HG03066 (cell line): ENCODE data around the gene CCDC70.
A peak's percentile ranks its signal among the peaks of the same experiment; 100 is the strongest.
"Not testable (repeated sequence)": the region's sequence is repeated elsewhere in the genome, so short reads cannot be mapped to it uniquely, and the experiment has no call there.

Source experiments
- ATAC-seq: cut with Tn5 transposase; IDR thresholded peaks from one replicate; pipeline ENCODE4 v1.9.1; 2021; ENCODE audit warnings: low read depth; ENCODE audit not compliant: unreplicated experiment

CCDC70 gene

DNA sequence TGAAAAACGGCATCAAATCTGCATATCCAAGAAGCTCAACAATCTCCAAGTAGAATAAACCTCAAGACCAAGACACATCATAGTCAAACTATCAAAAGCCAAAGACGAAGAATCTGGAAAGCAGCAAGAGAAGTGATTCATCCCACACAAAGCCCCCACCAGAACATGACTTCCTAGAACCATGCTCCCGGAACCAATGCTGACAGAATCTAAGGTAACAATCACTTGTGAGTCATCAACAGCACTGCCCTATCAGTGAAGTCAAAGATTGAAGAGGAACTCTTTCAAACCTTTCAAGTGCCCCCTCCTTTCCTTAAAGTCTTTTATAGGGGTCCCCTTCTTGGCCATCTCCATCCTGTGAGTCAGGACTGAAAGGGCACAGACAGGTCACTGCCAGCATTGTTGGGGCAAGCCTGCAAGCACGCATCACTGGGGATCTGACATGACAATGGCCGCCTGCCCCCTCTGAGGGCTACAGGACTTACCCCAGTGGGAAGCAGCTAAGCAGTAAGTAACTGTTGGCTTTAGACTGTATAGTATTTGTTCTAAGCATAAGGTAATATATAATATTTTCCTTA lies at the start of gene CCDC70:
Gene CCDC70, plus strand, starts transcription at position 247 of the 578 bp plus-strand sequence. CDS start 3,443 bp downstream, outside the sequence.
- ATAC-seq: no peak

- no peak for ATAC-seq
Observed at GRCh38 chr13:51814071-51814470, 47.7 kb upstream of the CCDC70 start.

DNA sequence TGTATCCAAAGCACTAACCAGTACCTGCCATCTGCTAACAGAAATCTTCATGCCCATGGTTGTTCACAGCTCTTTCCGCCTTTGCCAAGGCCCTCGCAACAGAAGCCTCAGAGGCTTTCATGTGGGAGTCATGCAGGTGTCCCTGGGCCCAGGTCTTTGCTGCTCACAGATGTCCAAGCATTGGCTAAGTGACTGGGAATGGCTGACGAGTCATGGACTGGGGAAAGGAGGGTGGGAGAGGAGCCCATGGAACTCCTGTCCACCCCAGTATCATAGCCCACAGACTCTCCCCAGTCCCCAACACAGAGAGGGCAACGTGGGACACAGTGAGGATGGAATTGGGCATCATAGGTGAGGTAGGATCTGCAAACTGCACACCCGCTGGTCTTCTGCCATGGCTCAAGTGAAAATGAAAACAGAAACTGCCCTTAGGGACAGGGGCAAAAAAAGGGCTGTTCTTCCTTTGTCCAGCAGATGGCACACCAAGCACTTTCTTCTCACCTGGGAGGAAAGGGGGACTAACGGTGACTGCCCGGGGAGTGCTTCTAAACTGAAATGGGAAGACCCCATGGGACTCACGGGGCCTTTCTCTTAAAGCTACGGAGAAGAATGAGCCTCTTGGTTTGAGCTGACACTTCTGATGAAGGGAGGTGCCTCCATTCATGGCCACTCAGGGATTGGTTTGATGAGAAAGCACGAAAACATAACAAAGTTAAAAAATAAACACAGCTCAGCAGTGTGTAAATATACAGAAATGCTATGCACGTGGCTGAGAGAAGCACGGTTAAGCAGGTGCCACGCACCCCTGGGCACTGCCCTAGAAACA lies 46.7 kb upstream of the CCDC70 start:
- ATAC-seq: peak; percentile 85

DNA sequence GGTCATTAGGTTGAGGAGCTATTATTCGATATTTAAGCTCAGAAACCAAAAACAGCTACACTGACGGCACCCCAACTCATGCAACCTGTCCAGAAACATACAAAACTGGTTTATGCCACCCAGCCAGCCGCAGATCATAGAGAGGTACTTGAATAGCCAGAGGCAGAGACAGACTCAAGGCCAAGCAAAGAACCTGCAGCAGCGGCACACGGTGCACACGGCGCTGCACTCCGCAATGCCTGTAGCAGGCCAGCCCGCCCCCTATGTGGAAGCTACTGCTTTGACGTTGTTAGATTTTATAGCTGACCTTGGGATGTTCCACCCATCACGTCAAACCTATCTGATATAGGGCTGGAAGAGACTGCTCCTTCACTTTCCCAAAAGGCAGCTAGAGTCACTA lies 45.9 kb upstream of the CCDC70 start:
- ATAC-seq: no peak

DNA sequence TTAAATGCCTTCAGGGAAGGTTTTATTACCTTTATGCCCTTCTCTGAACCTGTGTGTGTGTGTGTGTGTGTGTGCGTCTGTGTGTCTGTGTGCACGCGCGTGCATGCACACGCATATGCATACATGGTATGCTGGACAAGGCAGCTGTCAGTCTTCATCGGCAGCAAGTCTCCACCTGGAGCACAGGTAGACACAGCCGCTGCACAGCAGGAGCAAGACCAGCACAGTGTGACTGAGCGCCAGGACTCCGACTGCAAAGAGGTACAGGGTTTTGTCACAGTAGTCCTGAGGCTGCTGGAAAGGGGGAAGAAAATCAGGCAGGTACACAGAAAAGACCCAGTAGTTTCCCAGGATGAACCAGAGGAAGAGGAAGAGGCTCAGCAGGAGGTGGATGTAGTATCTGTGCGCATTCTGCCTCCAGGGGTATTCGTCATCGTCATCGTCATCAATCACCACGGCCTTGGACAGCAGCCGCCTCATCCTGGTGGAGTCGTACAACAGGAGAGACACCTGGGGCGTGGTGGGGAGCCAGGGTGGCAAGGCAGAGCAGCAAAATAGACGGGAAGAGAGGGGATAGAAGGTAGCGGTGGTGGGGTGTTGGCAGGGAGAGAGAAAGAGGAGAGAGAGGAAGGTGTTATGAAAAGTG lies 45.0 kb upstream of the CCDC70 start:
- ATAC-seq: no peak

- no peak for ATAC-seq
Observed at GRCh38 chr13:51817717-51818116, 44.1 kb upstream of the CCDC70 start.

DNA sequence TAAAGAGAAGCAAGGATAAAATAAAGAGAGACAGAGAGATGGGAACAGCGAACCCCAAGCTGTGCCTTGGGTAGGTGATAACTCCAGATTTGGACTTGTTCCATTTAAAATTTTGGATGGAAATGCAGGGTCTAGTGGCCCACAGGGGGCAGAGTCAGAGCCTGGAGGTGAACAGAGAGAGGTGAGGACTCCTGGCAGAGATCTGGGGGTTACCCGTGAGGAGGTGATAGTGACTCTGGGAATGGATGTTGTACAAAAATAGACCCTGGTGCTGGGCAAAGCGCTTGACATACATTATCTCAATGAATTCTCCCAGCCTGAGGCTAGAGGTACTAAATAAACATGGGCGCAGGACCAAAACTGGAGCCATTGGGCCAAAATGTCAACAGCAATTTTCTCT lies 43.5 kb upstream of the CCDC70 start:
- no peak for ATAC-seq

DNA sequence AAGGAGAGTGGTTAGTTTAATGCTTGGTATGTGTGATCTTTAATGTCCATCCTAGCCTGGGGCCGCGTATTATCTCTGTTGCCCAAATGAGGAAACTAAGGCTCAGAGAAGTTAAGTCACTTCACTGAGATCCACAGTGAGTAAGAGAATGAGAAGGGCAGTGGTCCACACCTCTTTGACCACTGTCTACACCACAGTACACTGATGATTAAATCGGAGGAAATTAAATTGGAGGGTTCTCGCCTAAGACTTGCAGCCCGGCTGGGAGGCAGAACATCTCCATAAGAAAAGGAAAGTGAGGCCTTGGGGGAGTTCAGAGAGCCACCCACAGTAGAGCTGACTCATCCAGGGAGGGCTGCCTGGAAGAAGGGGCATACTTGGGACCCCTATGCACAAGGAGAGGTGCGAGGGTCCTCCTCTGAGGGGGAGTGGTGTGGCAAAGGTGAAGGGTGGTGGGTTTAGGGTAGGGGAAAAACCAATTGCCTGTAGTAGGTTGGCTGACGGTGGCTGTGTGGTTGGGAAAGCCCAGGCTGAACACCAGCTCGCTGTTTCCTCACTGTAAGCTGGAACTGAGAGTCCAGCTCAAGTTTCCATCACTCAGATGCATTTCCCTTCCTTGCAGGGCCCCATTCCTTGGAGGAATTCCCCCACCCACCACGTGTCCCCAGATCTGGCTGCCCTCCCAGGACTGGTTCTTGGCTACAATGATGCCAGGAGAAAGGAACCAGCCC lies 42.8 kb upstream of the CCDC70 start:
- no peak for ATAC-seq

DNA sequence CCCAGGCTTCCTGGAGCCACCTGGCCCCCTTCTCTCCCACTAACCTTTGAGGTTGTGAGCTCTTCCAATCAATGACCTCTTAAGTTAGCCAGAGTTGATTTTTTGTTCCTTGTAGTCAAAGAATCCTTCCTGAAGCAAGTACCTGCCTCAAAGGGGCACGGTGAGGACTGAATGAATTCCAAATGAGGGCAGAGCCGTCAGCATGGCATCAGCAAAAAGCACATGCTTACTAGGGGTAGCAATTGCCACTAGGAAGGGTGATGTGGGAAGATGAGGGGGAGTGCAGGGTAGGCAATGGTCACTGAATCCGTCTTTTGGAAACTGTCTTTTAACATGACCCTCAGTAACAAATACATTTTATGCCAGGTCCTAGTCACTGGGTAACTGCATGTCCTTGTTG lies 42.2 kb upstream of the CCDC70 start:
- no peak for ATAC-seq

DNA sequence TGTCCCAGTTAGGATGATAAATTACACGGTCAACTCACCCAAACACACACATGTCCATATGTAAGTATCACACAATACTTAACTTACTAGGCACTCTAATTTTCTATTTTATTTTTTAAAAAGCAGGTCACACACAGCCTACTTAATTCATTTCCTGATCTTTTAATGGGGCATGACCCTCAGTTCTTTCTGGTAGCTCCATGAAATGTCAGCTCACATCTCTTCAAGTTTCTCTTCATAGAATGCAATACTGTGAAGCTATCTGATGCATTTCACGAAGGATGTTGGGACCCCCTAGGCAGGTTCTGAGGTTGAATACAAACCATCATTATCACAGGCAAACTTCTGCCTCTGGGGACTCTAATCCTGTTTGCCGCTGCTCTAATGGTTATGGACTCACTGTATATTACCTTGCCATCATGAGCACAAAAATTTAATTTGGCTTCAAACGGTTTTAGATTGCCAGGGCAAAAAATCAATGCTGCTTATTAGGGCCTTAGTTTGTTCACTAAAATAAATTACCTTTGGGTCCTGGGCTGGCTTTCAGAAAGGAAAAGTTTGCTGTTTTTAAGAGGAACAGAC lies 41.7 kb upstream of the CCDC70 start:
- ATAC-seq: no peak

GRCh38 chr13:51821606-51822005 lies 40.2 kb upstream of the CCDC70 start:
- no peak for ATAC-seq

GRCh38 chr13:51822106-51822815 lies 39.5 kb upstream of the CCDC70 start:
- no peak for ATAC-seq

DNA sequence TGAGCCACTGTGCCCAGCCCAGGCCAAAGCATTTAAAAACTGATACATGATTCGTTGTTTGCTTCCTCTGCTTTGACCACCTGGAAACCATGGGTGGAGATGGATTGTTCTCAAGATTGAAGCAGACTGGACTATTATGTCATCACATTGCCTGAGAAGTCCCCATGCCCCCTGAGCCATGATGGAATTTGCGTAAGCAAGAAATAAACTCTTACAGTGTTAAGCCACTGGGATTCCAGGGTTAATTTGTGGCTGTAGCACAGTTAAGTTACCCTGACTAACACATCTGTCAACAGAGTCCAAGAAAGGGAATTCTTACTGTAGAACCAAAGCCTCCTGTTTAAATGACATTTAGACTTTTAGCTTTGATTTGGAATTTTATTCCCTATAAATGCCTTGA lies 38.4 kb upstream of the CCDC70 start:
- ATAC-seq: no peak

GRCh38 chr13:51823863-51824262 lies 37.9 kb upstream of the CCDC70 start:
- ATAC-seq: no peak

DNA sequence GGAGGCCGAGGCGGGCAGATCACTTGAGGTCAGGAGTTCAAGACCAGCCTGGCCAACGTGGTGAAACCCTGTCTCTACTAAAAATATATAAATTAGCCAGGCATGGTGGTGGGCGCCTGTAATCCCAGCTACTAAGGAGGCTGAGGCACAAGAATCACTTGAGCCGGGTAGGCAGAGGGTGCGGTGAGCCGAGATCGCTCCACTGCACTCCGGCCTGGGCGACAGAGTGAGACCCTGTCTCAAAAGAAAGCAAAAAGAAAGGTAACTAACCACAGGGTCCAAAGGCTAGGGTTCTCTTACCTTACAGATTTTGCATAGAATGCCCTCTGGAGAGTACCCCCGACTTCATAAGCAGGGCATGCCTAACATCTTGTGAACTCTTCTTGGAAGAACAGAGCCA lies 37.1 kb upstream of the CCDC70 start:
- ATAC-seq: not testable (repeated sequence)

DNA sequence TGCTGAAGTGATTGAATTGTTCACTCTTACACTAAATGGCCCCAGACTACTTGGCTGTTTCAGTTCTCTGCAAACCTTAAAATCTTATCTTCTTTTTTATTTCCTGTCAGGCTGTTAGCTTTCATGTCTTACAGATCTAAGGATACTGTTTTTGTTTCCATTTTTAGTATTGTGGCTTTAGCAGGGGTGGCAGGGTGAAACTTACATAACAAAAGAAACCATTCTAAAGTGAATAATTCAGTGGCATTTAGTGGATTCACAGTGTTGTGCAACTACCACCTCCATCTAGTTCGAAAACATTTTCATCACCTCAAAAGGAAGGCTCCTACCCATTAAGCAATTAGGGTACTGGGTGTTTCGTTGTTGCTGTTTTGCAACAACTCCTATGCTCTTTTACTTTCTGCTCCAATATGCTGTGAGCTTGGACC lies 36.6 kb upstream of the CCDC70 start:
- ATAC-seq: no peak

GRCh38 chr13:51825681-51826254 lies 36.0 kb upstream of the CCDC70 start:
- no peak for ATAC-seq

- ATAC-seq: no peak
Observed at GRCh38 chr13:51826606-51827005, 35.2 kb upstream of the CCDC70 start.

- ATAC-seq: no peak
Observed at GRCh38 chr13:51827254-51827653, 34.5 kb upstream of the CCDC70 start.
